ENCODE measurements around the gene DPPA5.
"Not testable (repeated sequence)": the region's sequence is repeated elsewhere in the genome, so short reads cannot be mapped to it uniquely, and the experiment has no call there.

Gene DPPA5

DNA sequence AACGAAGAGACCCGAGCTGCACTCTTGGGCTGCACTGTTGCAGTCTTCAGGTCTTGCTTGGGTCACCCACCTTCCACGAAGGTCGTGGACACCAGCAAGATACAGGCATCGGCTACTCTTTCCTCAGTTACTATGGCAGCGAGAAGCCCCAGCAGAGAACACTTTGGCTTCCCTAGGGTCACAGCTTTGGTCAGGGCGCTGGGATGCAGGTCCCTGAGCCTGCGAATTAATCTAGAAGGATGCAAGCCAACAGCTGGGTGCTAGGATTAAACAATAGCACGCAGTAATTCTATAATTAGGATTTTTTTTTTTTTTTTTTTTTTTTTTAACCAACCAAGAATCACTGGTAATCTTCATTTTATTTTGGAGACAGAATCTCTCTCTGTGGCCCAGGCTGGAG lies 10.5 kb upstream of the DPPA5 start:
- in situ Hi-C loops (cut with MboI; ENCODE audit: low sequenced_read_pairs) = no loop called here

DNA sequence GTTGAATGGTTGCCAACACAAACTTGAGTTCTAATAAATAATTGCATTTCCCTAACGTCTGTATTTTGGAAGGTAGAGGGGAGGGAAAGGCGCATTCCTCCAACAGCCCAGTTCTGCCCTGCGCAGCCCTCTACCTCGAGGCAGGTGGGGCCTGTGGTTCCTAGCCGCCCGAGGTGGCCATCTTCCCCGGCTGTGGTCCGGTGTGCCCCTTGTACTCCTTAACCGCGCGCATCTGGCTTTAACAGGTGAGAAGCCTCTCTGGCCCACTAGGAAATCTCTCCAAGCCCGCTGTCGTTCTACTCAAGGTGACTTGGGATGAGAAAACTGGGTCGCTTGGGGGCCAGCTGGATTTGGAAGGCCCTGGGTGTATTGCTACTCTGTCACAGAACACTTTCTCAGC lies 10.0 kb upstream of the DPPA5 start:
- in situ Hi-C loops (cut with MboI; ENCODE audit: low sequenced_read_pairs) = no loop called here

DNA sequence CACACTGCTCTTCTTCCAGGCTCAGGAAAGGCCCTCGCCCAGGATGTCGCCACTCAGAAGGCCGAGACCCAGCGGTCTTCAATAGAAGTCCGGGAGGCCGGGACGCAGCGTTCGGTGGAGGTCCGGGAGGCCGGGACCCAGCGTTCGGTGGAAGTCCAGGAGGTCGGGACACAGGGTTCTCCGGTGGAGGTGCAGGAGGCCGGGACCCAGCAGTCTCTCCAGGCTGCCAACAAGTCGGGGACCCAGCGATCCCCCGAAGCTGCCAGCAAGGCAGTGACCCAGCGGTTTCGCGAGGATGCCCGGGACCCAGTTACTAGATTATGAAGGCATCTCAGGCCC lies 9.4 kb upstream of the DPPA5 start:
- in situ Hi-C loops (cut with MboI; ENCODE audit: low sequenced_read_pairs) = no loop called here

DNA sequence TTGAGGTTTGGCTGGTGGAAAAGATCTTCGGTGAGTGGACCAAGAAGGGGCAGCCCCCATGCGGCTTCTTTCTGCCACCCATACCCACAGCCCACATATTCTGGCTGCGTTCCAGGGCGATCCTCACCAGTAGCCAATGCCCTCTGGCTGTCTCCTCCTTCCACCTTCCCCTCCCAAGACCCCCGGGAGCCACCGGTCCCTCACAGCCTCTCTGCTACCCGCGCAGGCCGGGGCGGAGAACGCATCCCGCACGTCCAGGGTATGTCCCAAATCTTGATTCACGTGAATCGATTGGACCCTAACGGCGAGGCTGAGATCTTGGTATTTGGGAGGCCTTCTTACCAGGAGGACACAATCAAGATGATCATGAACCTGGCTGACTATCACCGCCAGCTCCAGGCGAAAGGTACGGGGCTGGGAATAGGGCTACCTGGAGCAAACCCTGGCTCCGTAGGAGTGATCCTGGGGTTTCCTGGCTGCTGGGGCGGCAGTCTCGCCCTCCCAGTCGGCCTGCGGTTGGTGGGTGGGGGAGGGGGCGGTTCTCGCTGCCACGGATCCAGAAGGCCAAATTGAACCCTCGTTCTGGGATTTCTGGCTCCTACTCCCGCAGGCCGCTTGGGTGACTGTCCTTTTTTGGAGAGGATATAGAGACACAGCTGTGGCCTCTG lies 8.9 kb upstream of the DPPA5 start:
- in situ Hi-C loops (cut with MboI; ENCODE audit: low sequenced_read_pairs) = no loop called here

DNA sequence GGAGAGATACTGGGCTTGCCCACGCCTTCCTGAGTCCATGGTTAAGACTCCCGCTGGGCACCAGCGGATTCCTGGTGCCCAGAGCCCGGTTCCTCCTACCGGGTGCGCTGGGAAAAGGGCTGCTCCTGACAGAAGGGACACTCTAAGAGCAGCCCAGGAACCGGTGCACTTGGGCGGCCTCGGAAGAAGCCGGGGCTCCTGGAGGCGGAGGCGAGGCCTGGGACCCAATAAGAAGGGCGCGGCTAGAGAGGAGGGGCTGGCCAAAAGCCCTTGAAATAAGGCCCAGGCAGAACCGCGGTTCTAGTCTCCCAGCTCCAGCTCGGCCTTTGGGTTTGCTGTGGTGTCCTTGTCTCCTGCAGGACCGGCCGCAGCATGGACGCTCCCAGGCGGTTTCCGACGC lies 8.3 kb upstream of the DPPA5 start, which contains the start of gene KHDC3L:
KHDC3L (plus strand) TSS at position 301 of the 400 bp plus-strand sequence; CDS start at position 373, 72 bp downstream.
- in situ Hi-C loops (cut with MboI; ENCODE audit: low sequenced_read_pairs) = no loop called here

DNA sequence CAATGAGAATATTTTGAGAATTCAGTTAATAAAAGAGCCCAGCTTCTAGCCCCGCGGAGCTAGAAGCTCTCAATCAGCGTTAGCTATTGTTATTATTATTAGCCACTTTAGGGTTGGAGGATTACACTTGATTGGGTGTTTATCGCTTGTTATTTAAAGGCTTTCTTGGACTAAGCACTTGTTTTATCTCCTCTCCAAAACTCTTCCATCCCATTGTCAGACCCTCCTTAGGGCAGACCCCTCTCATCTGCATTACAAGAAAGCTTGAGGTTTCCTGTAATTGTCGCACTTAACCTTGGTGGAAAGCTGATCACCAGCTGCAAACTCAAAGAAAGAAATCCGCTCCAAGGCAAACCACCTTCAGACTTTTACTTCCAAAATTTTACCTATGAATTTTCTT lies 4.8 kb downstream of the DPPA5 start:
- in situ Hi-C loops (cut with MboI; ENCODE audit: low sequenced_read_pairs) = no loop called here

DNA sequence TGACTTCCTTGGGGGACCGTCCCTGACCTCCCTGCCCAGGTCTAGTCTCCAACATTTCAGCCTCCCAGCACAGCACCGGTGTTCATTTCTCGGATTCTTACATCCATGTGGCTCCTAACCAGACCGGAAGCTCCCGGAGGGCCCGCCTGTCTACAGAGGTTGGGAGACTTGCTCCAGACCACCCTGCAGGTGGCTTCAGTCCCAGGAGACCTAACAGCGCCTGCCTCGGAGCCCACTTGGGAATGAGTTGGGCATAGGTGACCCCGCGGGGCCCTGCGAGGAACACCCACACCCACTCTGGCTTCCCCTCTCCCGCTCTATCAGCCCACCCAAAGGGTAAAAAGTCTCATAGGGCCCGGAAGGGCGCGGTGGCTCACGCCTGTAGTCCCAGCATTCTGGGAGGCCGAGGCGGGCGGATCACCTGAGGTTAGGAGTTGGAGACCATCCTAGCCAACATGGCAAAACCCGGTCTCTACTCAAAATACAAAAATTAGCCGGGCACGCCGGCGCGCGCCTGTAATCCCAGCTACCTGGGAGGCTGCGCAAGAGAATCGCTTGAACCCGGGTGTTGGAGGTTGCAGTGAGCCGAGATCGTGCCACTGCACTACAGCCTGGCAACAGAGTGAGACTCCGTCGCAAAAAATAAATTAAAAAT lies 5.4 kb downstream of the DPPA5 start:
- in situ Hi-C loops (cut with MboI; ENCODE audit: low sequenced_read_pairs) = no loop called here

DNA sequence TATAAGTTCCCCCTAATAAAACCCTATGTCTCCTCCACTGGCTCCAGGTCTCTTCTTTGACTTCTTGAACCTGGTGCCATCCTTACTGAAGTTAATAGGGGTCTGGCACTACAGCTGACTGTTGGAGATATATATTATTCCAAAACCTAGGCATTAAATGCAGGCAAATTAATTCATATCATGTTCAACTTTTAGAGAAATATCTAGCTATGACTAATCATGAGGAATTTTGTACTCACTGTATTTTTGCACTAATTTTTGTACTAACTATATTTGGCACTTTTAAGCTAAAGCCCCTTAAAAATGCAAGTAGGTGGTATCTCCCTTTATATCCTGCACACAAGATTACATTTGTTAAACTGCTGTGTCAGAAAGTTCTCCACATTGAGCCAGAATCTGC lies 10.9 kb downstream of the DPPA5 start:
- in situ Hi-C loops (cut with MboI; ENCODE audit: low sequenced_read_pairs) = no loop called here

DNA sequence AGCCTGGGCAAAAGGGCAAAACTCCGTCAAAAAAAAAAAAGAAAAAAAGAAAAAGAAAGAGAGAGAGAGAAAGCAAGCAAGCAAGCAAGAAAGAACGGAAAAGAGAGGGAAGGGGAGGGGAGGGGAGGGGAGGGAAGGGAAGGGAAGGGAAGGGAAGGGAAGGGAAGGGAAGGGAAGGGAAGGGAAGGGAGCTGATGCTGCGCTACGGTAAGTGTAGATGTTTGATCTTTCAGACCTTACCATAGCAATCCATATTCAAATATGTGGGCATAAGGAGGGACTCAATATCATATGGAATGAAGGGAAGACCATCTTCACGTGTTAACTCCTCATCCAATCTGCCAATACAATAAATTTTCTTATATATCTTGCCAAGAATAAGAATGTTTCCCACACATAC lies 11.9 kb downstream of the DPPA5 start:
- in situ Hi-C loops (cut with MboI; ENCODE audit: low sequenced_read_pairs) = no loop called here

DNA sequence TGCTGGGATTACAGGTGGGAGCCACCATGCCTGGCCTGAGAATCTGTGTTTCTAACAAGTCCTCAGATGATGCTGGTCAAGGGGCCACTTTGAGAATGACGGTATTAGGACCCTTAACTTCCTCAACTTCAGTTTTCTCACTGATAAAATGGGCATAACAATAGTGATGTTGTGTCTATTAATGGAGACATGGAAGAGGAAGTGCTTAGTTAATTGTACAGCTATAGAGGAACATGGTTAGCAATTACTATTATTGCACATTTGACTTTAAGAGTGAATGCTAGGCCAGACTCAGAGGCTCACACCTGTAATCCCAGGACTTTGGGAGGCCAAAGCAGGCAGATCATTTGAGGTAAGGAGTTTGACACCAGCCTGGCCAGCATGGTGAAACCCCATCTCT lies 12.7 kb downstream of the DPPA5 start:
- in situ Hi-C loops (cut with MboI; ENCODE audit: low sequenced_read_pairs) = no loop called here

DNA sequence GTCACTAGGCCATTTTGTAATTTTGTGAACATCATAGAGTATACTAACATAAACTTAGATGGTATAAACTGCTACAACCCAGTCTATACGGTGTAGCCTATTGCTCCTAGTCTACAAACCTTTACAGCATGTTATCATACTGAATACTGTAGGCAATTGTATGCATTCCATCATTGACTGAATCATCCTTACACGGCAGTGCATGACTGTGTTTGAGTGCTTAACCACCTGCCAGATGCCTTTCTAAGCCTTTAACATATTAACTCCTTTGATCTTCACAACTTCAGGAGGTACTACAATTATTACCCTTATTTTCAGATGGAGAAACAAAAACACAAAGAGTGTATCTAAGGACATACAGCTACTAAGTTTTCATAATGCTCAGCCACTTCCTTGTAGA lies 14.0 kb downstream of the DPPA5 start:
- in situ Hi-C loops (cut with MboI; ENCODE audit: low sequenced_read_pairs) = no loop called here

DNA sequence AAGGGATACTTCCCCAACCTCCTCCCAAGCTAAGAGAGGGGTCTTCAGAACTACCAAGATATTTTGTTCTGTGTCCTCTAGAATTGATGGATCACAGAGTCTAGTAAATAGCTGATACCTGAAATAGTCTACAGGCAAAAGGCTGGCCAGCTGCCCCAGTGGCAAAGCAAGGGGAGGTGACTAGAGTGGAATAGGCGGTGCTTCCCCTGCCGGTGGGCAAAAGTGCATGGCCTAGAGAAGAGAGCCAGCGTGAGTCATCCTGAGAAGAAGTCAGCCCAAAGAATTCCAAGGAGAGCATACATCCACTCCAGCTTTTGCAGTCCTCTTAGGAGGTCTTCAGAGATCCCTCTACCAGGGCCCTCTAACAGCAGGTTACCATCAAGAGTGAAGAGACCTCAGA lies 14.7 kb downstream of the DPPA5 start:
- in situ Hi-C loops (cut with MboI; ENCODE audit: low sequenced_read_pairs) = no loop called here

DNA sequence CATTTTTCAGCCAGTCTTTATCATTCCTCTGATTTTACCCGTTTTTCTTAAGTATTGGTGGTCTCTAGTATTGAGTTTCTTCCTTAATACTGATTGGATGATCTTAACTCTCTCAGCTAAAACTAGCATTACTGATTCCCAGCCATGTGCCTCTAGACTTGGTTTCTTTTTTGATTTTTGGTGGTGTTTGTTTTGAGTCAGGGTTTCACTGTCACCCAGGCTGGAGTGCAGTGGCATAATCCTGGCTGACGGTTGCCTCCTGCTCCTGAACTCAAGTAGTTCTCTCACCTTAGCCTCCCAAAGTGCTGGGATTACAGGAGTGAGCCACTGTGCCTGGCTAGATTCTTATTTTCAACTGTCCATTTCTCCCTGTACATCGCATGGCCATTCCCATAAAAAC lies 24.9 kb downstream of the DPPA5 start:
- in situ Hi-C loops (cut with MboI; ENCODE audit: low sequenced_read_pairs) = no loop called here

DNA sequence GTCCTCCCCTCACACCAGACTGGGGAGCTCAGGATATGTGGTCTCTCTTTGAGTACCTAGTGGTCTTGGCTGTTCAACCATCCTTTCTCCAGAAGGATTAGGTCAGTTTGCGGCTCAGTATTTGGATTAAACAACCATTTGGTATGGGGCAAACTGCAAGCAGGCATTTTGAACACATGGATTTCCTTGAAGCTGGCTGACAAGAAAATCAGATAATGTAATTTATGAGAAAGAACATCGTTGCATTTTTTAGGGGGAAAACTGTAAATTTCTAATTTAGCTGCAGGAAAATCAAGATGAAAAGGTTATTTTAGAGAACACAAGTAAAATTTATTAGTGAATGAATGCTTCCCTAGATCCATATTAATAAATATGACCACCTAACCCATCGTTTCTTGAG lies 25.3 kb downstream of the DPPA5 start:
- in situ Hi-C loops (cut with MboI; ENCODE audit: low sequenced_read_pairs) = no loop called here

DNA sequence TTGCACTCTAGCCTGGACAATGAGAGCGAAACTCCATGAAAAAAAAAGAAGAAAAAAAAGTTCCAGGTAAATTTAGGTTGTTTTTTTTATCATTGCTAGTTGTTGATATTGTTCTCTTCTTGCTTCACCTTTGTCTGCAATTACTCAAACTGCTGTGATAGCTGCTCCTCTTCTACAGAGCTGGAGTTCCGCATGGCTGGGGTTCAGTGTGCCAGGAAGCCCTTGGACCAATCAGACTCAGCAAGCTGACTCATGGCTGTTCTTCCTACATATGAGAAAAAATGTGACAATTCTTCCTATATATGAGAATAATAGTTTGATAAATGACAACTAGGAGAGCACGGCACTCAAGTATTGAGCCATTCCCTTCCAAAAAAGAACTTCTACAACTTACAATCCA lies 28.4 kb downstream of the DPPA5 start:
- in situ Hi-C loops (cut with MboI; ENCODE audit: low sequenced_read_pairs) = no loop called here

DNA sequence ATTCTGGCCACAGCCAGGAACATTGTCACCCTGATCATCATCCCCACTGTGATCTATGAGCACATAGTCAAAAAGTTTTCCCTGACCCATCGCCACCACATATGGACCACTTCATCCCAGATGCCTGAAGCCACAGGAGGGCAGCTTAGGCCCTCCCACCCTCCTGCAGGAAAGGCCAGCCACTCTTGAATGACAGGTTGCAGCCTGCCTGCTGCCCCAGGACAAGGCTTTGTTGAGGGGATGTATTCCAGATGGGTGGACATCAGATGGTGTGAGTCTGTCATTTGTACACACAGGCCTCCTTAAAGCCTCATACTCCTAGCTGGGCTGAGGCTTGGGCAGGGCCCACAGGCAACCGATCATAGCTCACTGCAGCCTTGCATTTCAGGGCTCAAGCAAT lies 30.8 kb downstream of the DPPA5 start:
- in situ Hi-C loops (cut with MboI; ENCODE audit: low sequenced_read_pairs) = no loop called here

DNA sequence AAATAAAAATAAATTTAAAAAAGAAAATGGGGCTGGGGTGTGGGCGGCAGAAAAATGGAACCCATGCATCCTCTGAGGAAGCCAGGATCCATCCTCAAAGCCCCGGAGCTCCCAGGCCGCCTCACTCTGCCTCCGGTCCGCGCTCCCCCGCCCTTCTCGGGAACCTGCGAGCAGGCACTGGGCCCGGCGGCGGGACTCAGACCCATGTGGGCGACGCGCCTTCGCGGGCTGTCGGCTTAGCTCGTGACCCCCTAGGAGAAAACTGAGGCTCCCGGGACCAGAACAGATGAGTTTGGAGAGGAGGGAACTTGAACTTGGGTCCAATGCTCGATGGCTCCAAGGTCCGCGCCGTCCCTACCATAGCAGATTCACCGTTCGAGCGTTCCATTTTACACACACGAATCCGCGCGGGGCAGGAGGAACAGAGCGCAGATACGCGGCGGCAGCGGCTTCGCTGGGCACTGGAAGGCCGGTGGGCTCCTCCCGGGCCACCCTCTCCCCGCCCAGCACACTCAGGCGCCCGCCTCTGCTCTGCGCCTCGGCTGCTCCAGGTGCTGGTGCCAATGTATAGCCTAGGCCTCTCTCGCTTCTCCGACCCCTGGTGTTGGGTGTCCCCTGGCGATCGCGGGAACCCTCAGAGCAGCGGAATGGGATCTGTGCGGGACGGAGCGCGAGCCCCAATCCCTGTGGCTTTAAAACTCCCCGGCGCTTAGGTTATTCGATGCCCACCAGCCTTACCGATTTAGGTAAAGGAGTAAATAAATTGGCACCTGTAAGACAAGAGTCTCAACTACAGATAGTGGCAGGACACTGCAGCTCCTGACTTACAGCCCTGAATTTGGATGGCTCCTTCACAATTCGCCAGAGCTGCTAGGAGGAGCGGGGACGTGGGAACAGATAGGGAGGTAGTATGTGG lies 39.2 kb downstream of the DPPA5 start:
- in situ Hi-C loops (cut with MboI; ENCODE audit: low sequenced_read_pairs) = no loop called here

DNA sequence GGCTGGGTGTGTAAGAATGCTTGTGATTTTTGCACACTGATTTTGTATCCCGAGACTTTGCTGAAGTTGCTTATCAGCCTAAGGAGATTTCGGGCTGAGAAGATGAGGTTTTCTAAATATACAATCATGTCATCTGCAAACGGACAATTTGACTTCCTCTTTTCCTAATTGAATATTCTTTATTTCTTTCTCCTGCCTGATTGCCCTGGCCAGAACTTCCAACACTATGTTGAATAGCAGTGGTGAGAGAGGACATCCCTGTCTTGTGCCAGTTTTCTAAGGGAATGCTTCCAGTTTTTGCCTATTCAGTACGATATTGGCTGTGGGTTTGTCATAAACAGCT lies 43.6 kb downstream of the DPPA5 start:
- in situ Hi-C loops (cut with MboI; ENCODE audit: low sequenced_read_pairs) = not testable (repeated sequence)

DNA sequence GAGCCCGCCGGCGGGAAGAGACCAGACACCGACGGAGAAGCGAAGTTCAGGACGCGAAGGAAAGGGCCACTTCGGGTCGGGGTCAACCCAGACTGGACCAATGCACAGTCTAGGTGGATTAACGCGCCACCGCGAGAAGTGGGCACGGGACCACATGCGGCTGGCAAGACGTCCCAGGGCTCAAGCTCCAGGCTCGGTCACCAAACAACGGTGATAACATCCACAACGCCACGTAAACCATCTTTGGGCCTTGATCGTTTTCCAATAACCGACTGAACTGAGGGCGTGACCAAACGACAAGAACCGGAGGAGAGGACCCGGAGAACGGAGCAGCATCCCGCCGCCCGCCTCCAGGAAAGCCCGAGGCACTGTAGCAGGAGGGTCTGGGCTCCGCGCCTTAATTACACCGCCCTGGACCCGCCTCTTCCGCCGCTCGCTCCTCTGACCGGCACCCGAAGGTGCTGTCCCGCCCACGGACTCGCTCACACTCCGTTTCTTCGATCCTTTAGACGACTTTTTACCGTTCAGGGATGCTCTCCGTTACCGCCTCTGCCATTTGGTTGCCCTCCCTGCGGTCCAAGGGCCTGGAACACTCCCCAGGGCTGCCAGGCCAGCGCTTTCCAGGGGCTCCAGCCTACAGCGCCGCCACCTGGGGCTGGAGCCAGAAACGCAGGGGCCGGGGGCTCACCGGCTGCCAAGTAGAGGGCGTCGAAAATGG lies 44.1 kb downstream of the DPPA5 start:
- in situ Hi-C loops (cut with MboI; ENCODE audit: low sequenced_read_pairs) = no loop called here

DNA sequence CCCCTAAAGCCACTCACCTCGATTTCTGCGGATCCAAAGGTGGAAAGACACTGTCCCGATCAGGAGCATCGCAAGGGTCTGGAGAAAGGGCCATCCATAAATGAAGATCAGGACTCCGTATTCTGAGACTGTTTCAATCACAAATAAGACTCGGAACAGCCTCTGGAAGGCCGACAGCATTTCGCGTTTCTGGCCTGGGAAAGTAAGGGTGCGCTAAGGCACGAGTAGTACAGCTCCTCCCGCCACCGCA lies 44.6 kb downstream of the DPPA5 start:
- in situ Hi-C loops (cut with MboI; ENCODE audit: low sequenced_read_pairs) = no loop called here

DNA sequence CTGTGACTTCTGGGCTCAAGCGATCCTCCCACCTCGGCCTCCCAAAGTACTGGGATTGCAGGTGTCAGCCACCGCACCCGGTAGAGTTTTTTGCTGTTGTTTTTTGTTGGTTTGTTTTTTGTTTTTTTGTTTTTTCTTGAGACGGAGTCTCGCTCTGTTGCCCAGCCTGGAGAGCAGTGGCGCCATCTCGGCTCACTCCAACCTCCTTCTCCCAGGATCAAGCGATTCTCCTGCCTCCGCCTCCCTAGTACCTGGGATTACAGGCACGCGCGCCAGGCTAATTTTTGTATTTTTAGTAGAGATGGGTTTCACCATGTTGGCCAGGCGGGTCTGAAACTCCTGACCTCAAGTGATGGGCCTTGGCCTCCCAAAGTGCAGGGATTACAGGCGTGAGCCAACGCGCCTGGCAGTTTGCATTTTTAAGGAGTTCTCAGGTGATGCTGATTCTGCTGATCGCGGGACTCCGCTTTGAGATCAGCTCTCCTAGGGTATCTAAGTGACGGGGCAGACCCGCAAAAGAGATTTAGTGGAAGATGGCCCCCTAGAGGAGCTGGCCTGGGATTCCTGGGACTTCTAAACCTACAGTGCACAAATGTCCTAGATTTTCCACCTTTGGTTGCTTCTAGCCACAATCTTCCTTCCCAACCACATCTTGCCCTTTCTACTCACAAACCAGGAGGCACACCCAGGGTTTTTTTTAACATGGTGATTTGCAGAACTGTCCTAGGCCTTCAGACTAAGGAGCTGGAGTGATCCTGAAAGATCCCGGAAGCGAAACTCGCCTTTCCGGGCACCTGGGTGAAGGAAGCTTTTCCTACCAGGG lies 45.2 kb downstream of the DPPA5 start:
- in situ Hi-C loops (cut with MboI; ENCODE audit: low sequenced_read_pairs) = no loop called here

Measured in HL-60/S4 treated with retinoic acid at 250 ng/mL for 4 days and 3 days (cell line).